ENCODE measurements around the gene NINJ1. TPM values are rescaled to one million over a fixed set of nuclear protein-coding genes. Genes with fewer than 3 reads are reported as not detected.

Gene NINJ1
- total RNA-seq, 1 experiment from 2014 or later: 41.3 TPM

DNA sequence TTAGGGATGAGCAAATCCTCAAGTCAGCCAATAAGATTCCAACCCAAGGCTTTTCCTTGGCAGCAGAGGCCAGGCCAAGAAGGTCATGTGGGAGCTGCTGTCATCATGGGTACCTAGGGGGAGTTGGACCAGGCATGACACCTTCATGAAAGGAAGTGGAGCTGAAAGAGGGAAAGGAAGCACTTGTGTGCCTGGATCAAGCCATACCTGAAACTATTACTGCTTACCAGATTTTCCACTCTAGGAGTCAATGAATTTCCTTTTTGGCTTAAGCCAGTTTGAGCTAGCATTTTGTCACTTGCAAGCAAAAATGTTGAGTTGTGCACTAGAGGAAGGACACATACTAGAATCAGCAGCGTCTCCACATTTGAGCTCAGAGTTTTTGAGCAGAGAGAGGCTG lies 35.4 kb upstream of the NINJ1 start:
- ChIA-PET CTCF (interaction anchor here (1.2 to 1.6 kb wide), 4 partner anchors 15 to 397 kb away, joined by 3 to 8 read pairs (median 6); no protein-coding TSS in a partner anchor), POLR2A (no interaction called here)
- no peak for TF ChIP-seq ZNF512 (CRISPR knock-in tag; IDR thresholded peaks at IDR 0.05; ENCODE audit: borderline replicate concordance)
- TF ChIP-seq ZNF423 (CRISPR knock-in tag; IDR thresholded peaks at IDR 0.05): no peak
- no peak for TF ChIP-seq E2F1 (CRISPR knock-in tag; IDR thresholded peaks at IDR 0.05)
- TF ChIP-seq RELA (CRISPR knock-in tag; IDR thresholded peaks at IDR 0.05; ENCODE audit: borderline replicate concordance): no peak
- TF ChIP-seq ZMAT4 (CRISPR knock-in tag; IDR thresholded peaks at IDR 0.05): no peak
- TF ChIP-seq MYBL2 (CRISPR knock-in tag; IDR thresholded peaks at IDR 0.05): no peak
- TF ChIP-seq NFATC4 (CRISPR knock-in tag; IDR thresholded peaks at IDR 0.05): no peak
- Mint-ChIP-seq H3K27me3 (ENCODE audit: low read depth) (peaks cover 3% of the 10 kb centered on the region; the same call in 1 of the 2 replicates), H3K27ac (0 out of 2 replicates have a peak overlapping the region, but pooled peaks have one; percentile 65), H3K9me3 (no peaks in the 10 kb centered on the region), H3K36me3 (no peaks in the 10 kb centered on the region), H3K4me3 (no peak overlapping the region), H3K4me1 (no peaks in the 10 kb centered on the region)
- peak; percentile 44 for ATAC-seq
- no peak for DNase-seq (ENCODE audit: low spot score)

DNA sequence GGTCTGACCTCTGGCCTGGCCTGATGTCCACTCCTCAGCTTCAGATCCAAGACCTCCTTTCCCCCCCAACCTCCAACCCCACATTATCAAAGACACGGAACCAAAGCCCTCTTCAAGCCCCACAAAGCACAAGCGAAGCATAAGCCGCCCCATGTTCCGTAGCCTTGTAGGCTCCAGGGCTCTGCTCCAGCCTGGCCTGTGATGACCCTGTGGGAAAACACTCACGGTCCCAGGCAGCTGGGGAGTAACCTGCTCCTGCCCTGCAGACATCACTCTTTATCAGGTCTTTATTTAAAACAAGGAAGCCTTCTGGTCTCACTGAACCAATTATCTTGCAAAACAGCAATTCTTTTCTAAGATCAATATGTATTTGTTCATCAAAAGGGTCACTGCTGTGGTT lies 34.5 kb upstream of the NINJ1 start:
- POLR2A ChIA-PET: no interaction called here
- no peak for DNase-seq (ENCODE audit: low spot score)
- CTCF ChIA-PET: interaction anchor here (1.6 to 2.2 kb wide), 2 partner anchors 14 to 134 kb away, joined by 6 to 8 read pairs; no protein-coding TSS in a partner anchor
- no peaks in the 10 kb centered on the region for H3K9me3 Mint-ChIP-seq
- H3K36me3 Mint-ChIP-seq: no peaks in the 10 kb centered on the region
- TF ChIP-seq ESRRA (CRISPR knock-in tag; IDR thresholded peaks at IDR 0.05; ENCODE audit: borderline replicate concordance): no peak
- no peak for TF ChIP-seq CBFB (CRISPR knock-in tag; IDR thresholded peaks at IDR 0.05; ENCODE audit: low read depth)
- no peak for TF ChIP-seq ZNF138 (CRISPR knock-in tag; conservative IDR thresholded peaks at IDR 0.05)
- TF ChIP-seq TP53 (CRISPR knock-in tag; IDR thresholded peaks at IDR 0.05): no peak
- TF ChIP-seq USF2 (CRISPR knock-in tag; IDR thresholded peaks at IDR 0.05): no peak
- no peak for TF ChIP-seq SMAD4 (CRISPR knock-in tag; IDR thresholded peaks at IDR 0.05)
- TF ChIP-seq HMGXB4 (CRISPR knock-in tag; IDR thresholded peaks at IDR 0.05): no peak
- TF ChIP-seq ARID4B (CRISPR knock-in tag; IDR thresholded peaks at IDR 0.05; ENCODE audit: borderline replicate concordance): no peak
- no peak for TF ChIP-seq ZBTB21 (CRISPR knock-in tag; IDR thresholded peaks at IDR 0.05; ENCODE audit: borderline replicate concordance)
- TF ChIP-seq, protein P1, sequence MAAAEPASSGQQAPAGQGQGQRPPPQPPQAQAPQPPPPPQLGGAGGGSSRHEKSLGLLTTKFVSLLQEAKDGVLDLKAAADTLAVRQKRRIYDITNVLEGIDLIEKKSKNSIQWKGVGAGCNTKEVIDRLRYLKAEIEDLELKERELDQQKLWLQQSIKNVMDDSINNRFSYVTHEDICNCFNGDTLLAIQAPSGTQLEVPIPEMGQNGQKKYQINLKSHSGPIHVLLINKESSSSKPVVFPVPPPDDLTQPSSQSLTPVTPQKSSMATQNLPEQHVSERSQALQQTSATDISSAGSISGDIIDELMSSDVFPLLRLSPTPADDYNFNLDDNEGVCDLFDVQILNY (CRISPR knock-in tag; IDR thresholded peaks at IDR 0.05): no peak
- no peak for TF ChIP-seq ZMAT4 (CRISPR knock-in tag; IDR thresholded peaks at IDR 0.05)
- TF ChIP-seq CREM (CRISPR knock-in tag; IDR thresholded peaks at IDR 0.05): no peak
- no peak for TF ChIP-seq ZSCAN18 (CRISPR knock-in tag; IDR thresholded peaks at IDR 0.05)
- no peak for TF ChIP-seq FOXP1 (CRISPR knock-in tag; IDR thresholded peaks at IDR 0.05; ENCODE audit: borderline replicate concordance)
- TF ChIP-seq GTF2I (CRISPR knock-in tag; conservative IDR thresholded peaks at IDR 0.05): no peak
- ATAC-seq: no peak
- no peaks in the 10 kb centered on the region for H3K4me1 Mint-ChIP-seq
- peaks cover 3% of the 10 kb centered on the region; the same call in 1 of the 2 replicates for H3K27me3 Mint-ChIP-seq (ENCODE audit: low read depth)
- H3K4me3 Mint-ChIP-seq: no peak overlapping the region
- no peak overlapping the region for H3K27ac Mint-ChIP-seq
